K562 (cell line): Measurements from ENCODE around the gene CLEC2L. TPM values are rescaled to one million over a fixed set of nuclear protein-coding genes. Genes with fewer than 3 reads are reported as not detected.

ENCODE experiments used
- CHCHD3 ChIP-seq: fragments of 250-450 bp; sonication (Bioruptor Pico); IDR thresholded peaks from 2 replicates; pipeline ENCODE4 v2.1.2; 2022; ENCODE audit warnings: mild to moderate bottlenecking
- DPF2 ChIP-seq: fragments of 450-650 bp; IDR thresholded peaks from 2 replicates; pipeline ENCODE4 v1.6.1; 2016
- JUND ChIP-seq, 2 experiments: IDR thresholded peaks; 2 replicates in 1 of 2; 3 replicates in 1 of 2; pipeline ENCODE4 v1.6.1; 2011; ENCODE audit warnings: borderline replicate concordance in 2 of 2, low read depth in 2 of 2, low read length in 2 of 2, improper control_type of control experiment in 1 of 2, missing biosample characterization in 1 of 2, missing genetic modification characterization in 1 of 2, missing genetic modification reagents in 1 of 2
- L3MBTL2 ChIP-seq: fragments of 450-650 bp; IDR thresholded peaks from 2 replicates; pipeline ENCODE4 v1.6.1; 2016; ENCODE audit warnings: mild to moderate bottlenecking, moderate library complexity
- MYC ChIP-seq, 2 experiments: fragments of 250-450 bp in 1 of 2; sonication (Bioruptor Pico) in 1 of 2; IDR thresholded peaks; 2 replicates each; pipeline versions ENCODE4 v1.5.1 to v1.6.1; 2012 to 2021; ENCODE audit warnings: low read depth in 2 of 2, borderline replicate concordance in 1 of 2, improper control_type of control experiment in 1 of 2, low read length in 1 of 2, mild to moderate bottlenecking in 1 of 2, moderate library complexity in 1 of 2
- RAD21 ChIP-seq, 2 experiments: fragments of 250-450 bp in 1 of 2; fragments of 450-650 bp in 1 of 2; sonication (Bioruptor Pico) in 1 of 2; formaldehyde crosslinking in 1 of 2; IDR thresholded peaks in 1 of 2; conservative IDR thresholded peaks in 1 of 2; 2 replicates each; pipeline versions ENCODE4 v1.4.0 to v1.8.0; 2020 to 2022; ENCODE audit warnings: mild to moderate bottlenecking in 2 of 2, moderate library complexity in 1 of 2
- RBBP5 ChIP-seq: fragments of 200-600 bp; sonication (generic); IDR thresholded peaks from 2 replicates; pipeline ENCODE4 v1.6.1; 2012; ENCODE audit warnings: borderline replicate concordance, mild to moderate bottlenecking, low read length, control low read depth, inconsistent platforms; ENCODE audit not compliant: insufficient read depth, poor library complexity, severe bottlenecking
- YY1 ChIP-seq, 3 experiments: IDR thresholded peaks; 2 replicates each; pipeline ENCODE4 v1.6.1; 2011; ENCODE audit warnings: low read length in 2 of 3, mild to moderate bottlenecking in 2 of 3, moderate library complexity in 2 of 3, borderline replicate concordance in 1 of 3, control low read depth in 1 of 3, low read depth in 1 of 3; ENCODE audit not compliant: insufficient read depth in 3 of 3, insufficient replicate concordance in 2 of 3, control insufficient read depth in 1 of 3, insufficient read length in 1 of 3; ENCODE audit errors: extremely low read depth in 1 of 3
- polyA plus RNA-seq, 8 experiments: library from polyadenylated mRNA; depleted of rRNA in 4 of 8; stranded (reverse) in 5 of 8; unstranded in 3 of 8; fragments of >200 nt; fragmentation: Nextera tagmentation in 2 of 8; fragmentation: Illumina TruSeq in 1 of 8; extraction: Ambion mirVana in 2 of 8; extraction: Trizol in 1 of 8; gene quantifications; 2 replicates each; pipeline versions ENCODE4 v1.2.1 to v1.2.3, GENCODE V29; 2011 to 2014; ENCODE audit warnings: inconsistent platforms in 1 of 8, missing spikeins in 1 of 8
- total RNA-seq, 7 experiments: library from RNA; depleted of rRNA in 6 of 7; stranded (reverse); fragments of >200 nt in 6 of 7; fragmentation: Illumina TruSeq in 2 of 7; extraction: Trizol in 2 of 7; gene quantifications; 2 replicates each; pipeline versions ENCODE4 v1.2.1 to v1.2.3, GENCODE V29; 2011 to 2021; ENCODE audit warnings: low replicate concordance in 1 of 7
- TF ChIP-seq, protein P1 (sequence below): IDR thresholded peaks from 2 replicates; pipeline ENCODE4 v1.6.1; 2011; ENCODE audit warnings: borderline replicate concordance, low read depth, mild to moderate bottlenecking, moderate library complexity, low read length; ENCODE audit not compliant: insufficient read depth, poor library complexity, severe bottlenecking
- TF ChIP-seq, protein P2 (sequence below), 3 experiments: IDR thresholded peaks in 2 of 3; conservative IDR thresholded peaks in 1 of 3; 2 replicates each; pipeline ENCODE4 v1.5.1; 2011 to 2012; ENCODE audit warnings: low read length in 3 of 3, mild to moderate bottlenecking in 3 of 3, control low read depth in 2 of 3, improper control_type of control experiment in 1 of 3, inconsistent platforms in 1 of 3, low read depth in 1 of 3, mixed read lengths in 1 of 3, moderate library complexity in 1 of 3; ENCODE audit not compliant: insufficient read depth in 2 of 3

CLEC2L gene
- total and polyA plus RNA-seq, 9 of the 15 experiments (the other 6 are each of a cell fraction or from before 2014, with no cell fraction given): 0.84 to 5.5 (median 1.8) TPM

DNA sequence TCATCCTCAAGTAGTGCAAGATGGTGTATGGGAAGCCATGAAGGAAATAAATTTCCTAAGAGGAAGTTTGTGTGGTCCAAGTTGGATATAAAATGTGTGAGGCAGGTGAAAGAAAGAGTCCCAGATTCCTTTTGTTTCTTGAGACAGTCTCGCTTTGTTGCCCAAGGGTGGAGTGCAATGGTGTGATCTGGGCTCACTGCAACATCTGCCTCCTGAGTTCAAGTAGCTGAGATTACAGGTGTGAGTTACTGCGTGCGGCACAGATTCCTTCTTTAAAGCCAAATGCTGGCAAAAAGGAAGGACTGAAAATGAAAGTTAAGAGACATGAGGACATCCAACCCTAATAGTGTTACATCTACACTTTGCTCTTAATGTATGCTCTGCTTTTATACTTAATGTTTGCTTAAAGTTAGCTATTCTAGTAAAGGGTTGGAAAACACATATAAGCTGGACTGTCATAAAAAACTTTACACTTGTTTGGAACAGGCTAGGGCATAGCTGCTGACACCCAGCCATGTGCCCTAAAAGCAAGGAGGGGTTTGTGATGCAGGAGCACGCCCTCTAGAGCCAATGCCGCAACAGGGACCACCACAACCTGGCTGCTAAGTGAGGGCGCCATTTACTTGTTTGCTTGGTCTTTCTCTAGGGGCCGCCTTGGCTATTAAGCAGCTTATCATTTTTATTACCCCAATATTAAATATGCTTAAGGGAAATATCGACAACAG lies 34.5 kb downstream of the CLEC2L start (continued):
- TF ChIP-seq, protein P1, sequence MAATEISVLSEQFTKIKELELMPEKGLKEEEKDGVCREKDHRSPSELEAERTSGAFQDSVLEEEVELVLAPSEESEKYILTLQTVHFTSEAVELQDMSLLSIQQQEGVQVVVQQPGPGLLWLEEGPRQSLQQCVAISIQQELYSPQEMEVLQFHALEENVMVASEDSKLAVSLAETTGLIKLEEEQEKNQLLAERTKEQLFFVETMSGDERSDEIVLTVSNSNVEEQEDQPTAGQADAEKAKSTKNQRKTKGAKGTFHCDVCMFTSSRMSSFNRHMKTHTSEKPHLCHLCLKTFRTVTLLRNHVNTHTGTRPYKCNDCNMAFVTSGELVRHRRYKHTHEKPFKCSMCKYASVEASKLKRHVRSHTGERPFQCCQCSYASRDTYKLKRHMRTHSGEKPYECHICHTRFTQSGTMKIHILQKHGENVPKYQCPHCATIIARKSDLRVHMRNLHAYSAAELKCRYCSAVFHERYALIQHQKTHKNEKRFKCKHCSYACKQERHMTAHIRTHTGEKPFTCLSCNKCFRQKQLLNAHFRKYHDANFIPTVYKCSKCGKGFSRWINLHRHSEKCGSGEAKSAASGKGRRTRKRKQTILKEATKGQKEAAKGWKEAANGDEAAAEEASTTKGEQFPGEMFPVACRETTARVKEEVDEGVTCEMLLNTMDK: peak; percentile 61
- TF ChIP-seq L3MBTL2 (0 out of 2 replicates have a peak, but pooled peaks have one; percentile 31), MYC (IDR thresholded peaks at IDR 0.05; ENCODE audit: low read depth, low read length) (0 out of 2 replicates have a peak, but pooled peaks have one; percentile 20), MYC (CRISPR knock-in tag; IDR thresholded peaks at IDR 0.05; ENCODE audit: borderline replicate concordance, low read depth) (no peak), JUND (IDR thresholded peaks at IDR 0.05; ENCODE audit: borderline replicate concordance, low read depth, low read length) (no peak), JUND (tag; IDR thresholded peaks at IDR 0.05; ENCODE audit: borderline replicate concordance, low read depth, low read length) (no peak), RBBP5 (no peak), YY1 (IDR thresholded peaks at IDR 0.05; ENCODE audit: borderline replicate concordance in 1 of 3, control insufficient read depth in 1 of 3, extremely low read depth in 1 of 3, insufficient read depth in 3 of 3, insufficient read length in 1 of 3, insufficient replicate concordance in 2 of 3, low read depth in 1 of 3, low read length in 2 of 3) (peak in 1 of 3 experiments; percentile 32), DPF2 (no peak), RAD21 (CRISPR knock-in tag; conservative IDR thresholded peaks at IDR 0.05 in 1 of 2, IDR thresholded peaks at IDR 0.05 in 1 of 2) (peak in 1 of 2 experiments; percentile 49; a peak in 2 of 4 replicates), CHCHD3 (CRISPR knock-in tag) (no peak)
- TF ChIP-seq, protein P2, sequence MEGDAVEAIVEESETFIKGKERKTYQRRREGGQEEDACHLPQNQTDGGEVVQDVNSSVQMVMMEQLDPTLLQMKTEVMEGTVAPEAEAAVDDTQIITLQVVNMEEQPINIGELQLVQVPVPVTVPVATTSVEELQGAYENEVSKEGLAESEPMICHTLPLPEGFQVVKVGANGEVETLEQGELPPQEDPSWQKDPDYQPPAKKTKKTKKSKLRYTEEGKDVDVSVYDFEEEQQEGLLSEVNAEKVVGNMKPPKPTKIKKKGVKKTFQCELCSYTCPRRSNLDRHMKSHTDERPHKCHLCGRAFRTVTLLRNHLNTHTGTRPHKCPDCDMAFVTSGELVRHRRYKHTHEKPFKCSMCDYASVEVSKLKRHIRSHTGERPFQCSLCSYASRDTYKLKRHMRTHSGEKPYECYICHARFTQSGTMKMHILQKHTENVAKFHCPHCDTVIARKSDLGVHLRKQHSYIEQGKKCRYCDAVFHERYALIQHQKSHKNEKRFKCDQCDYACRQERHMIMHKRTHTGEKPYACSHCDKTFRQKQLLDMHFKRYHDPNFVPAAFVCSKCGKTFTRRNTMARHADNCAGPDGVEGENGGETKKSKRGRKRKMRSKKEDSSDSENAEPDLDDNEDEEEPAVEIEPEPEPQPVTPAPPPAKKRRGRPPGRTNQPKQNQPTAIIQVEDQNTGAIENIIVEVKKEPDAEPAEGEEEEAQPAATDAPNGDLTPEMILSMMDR (IDR thresholded peaks at IDR 0.05 in 2 of 3, conservative IDR thresholded peaks at IDR 0.05 in 1 of 3; ENCODE audit: insufficient read depth in 2 of 3, low read depth in 1 of 3, low read length in 3 of 3): peak; percentile 59 to 77 (median 60)
- TF ChIP-seq, all 486 proteins: peak for 8
